Neural progenitor cell (in vitro differentiated cells): Measurements from ENCODE around the gene UBE2R2. TPM values are rescaled to one million over a fixed set of nuclear protein-coding genes. Genes with fewer than 3 reads are reported as not detected.

Source experiments
- DNase-seq: peaks from one replicate; pipeline ENCODE4 v3.0.0-alpha.2; 2016; ENCODE audit warnings: low spot score
- H2AFZ ChIP-seq: fragments of 200-600 bp; sonication (generic); replicated peaks from 2 replicates; pipeline ENCODE4 v1.6.1; 2016; ENCODE audit warnings: antibody characterized with exemption
- H3F3A ChIP-seq: fragments of 200-600 bp; sonication (generic); 2 replicates; pipeline ENCODE4 v1.6.1; 2016; ENCODE audit warnings: antibody characterized with exemption, low read depth
- H3K27ac ChIP-seq: fragments of 200-600 bp; sonication (generic); 2 replicates; pipeline ENCODE4 v1.5.1; 2016; ENCODE audit warnings: mild to moderate bottlenecking
- H3K27me3 ChIP-seq: fragments of 200-600 bp; sonication (generic); 2 replicates; pipeline ENCODE4 v1.6.1; 2016; ENCODE audit warnings: mild to moderate bottlenecking, moderate library complexity
- H3K36me3 ChIP-seq: fragments of 200-600 bp; sonication (generic); 2 replicates; pipeline ENCODE4 v1.5.1; 2016
- H3K4me1 ChIP-seq: fragments of 200-600 bp; sonication (generic); 2 replicates; pipeline ENCODE4 v1.6.1; 2016; ENCODE audit warnings: mixed run types
- H3K4me2 ChIP-seq: fragments of 200-600 bp; sonication (generic); 2 replicates; pipeline ENCODE4 v1.6.1; 2016
- H3K4me3 ChIP-seq: fragments of 200-600 bp; sonication (generic); 2 replicates; pipeline ENCODE4 v1.5.1; 2016
- H3K79me2 ChIP-seq: fragments of 200-600 bp; sonication (generic); 2 replicates; pipeline ENCODE4 v1.6.1; 2016; ENCODE audit warnings: low read depth
- H3K9ac ChIP-seq: fragments of 200-600 bp; sonication (generic); 2 replicates; pipeline ENCODE4 v1.6.1; 2016
- H3K9me3 ChIP-seq: fragments of 200-600 bp; sonication (generic); 2 replicates; pipeline ENCODE4 v1.5.1; 2016; ENCODE audit warnings: low read depth
- H4K20me1 ChIP-seq: fragments of 200-600 bp; sonication (generic); 2 replicates; pipeline ENCODE4 v1.6.1; 2016; ENCODE audit warnings: low read depth
- H3K27ac Mint-ChIP-seq: 3 replicates; pipeline ENCODE4 v1.8.0; 2021; ENCODE audit warnings: mixed read lengths
- H3K27me3 Mint-ChIP-seq: 2 replicates; pipeline ENCODE4 v1.8.0; 2022; ENCODE audit warnings: low read depth, mild to moderate bottlenecking, inconsistent platforms, moderate library complexity, mixed read lengths; ENCODE audit not compliant: insufficient read depth
- H3K36me3 Mint-ChIP-seq: 3 replicates; pipeline ENCODE4 v1.8.0; 2021; ENCODE audit warnings: mixed read lengths
- H3K4me1 Mint-ChIP-seq: 3 replicates; pipeline ENCODE4 v1.8.0; 2021; ENCODE audit warnings: mixed read lengths
- H3K4me3 Mint-ChIP-seq: 3 replicates; pipeline ENCODE4 v1.8.0; 2021; ENCODE audit warnings: mild to moderate bottlenecking, moderate library complexity, mixed read lengths
- H3K9me3 Mint-ChIP-seq: 3 replicates; pipeline ENCODE4 v1.8.0; 2020; ENCODE audit warnings: mixed read lengths
- EZH2 ChIP-seq: fragments of 200-600 bp; sonication (generic); IDR thresholded peaks from 2 replicates; pipeline ENCODE4 v1.6.1; 2017; ENCODE audit warnings: antibody characterized with exemption, mild to moderate bottlenecking, moderate library complexity
- EZH2phosphoT487 ChIP-seq: fragments of 200-600 bp; sonication (generic); IDR thresholded peaks from 2 replicates; pipeline ENCODE4 v1.6.1; 2017; ENCODE audit warnings: antibody characterized with exemption
- total RNA-seq: library from RNA; depleted of rRNA; stranded (reverse); fragments of >200 nt; gene quantifications from 2 replicates; pipeline ENCODE4 v1.2.3, GENCODE V29; 2015; ENCODE audit warnings: low replicate concordance
- TF ChIP-seq, protein P1 (sequence below): fragments of 200-600 bp; sonication (generic); IDR thresholded peaks from 2 replicates; pipeline ENCODE4 v1.5.1; 2017; ENCODE audit warnings: antibody characterized with exemption, mild to moderate bottlenecking

The UBE2R2 gene
- total RNA-seq, 1 donor from 2014 or later, result 68.3 TPM

DNA sequence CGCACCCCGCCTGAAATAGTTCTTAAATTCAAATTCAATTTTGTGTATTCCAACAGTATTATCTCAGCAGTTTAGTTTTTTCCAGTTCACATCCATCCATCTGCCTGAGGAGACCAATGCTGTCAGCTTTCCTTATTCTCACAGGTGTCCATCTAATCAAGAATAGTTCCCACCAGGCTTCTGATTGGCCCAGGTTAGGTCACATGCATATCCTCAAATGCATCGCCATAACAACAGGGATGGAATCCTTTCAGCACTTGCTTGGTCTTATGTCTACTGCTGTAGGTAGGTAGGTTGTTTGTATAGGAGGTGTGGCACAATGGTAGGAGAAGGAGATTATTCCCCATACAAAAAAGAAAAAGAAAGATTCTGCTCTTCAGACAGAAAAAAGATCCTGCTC is 91.2 kb downstream of the UBE2R2 start:
- peaks cover 4% of the 10 kb centered on the region for H3K27me3 Mint-ChIP-seq
- H3K27me3 ChIP-seq, result no peaks in the 10 kb centered on the region
- H3K4me3 Mint-ChIP-seq, result no peak overlapping the region
- peaks cover 13% of the 10 kb centered on the region for H3K36me3 ChIP-seq
- DNase-seq, result no peak
- peaks cover 29% of the 10 kb centered on the region for H3K36me3 Mint-ChIP-seq
- H3K9ac ChIP-seq, result no peak overlapping the region
- no peak overlapping the region for H3K4me3 ChIP-seq
- peaks cover 66% of the 10 kb centered on the region for H4K20me1 ChIP-seq
- TF ChIP-seq EZH2 (no peak), EZH2phosphoT487 (no peak)
- TF ChIP-seq, protein P1, sequence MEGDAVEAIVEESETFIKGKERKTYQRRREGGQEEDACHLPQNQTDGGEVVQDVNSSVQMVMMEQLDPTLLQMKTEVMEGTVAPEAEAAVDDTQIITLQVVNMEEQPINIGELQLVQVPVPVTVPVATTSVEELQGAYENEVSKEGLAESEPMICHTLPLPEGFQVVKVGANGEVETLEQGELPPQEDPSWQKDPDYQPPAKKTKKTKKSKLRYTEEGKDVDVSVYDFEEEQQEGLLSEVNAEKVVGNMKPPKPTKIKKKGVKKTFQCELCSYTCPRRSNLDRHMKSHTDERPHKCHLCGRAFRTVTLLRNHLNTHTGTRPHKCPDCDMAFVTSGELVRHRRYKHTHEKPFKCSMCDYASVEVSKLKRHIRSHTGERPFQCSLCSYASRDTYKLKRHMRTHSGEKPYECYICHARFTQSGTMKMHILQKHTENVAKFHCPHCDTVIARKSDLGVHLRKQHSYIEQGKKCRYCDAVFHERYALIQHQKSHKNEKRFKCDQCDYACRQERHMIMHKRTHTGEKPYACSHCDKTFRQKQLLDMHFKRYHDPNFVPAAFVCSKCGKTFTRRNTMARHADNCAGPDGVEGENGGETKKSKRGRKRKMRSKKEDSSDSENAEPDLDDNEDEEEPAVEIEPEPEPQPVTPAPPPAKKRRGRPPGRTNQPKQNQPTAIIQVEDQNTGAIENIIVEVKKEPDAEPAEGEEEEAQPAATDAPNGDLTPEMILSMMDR, result no peak
- peaks cover 89% of the 10 kb centered on the region for H3K79me2 ChIP-seq
- no peaks in the 10 kb centered on the region for H3K9me3 ChIP-seq
- no peak overlapping the region for H3K27ac ChIP-seq
- no peaks in the 10 kb centered on the region for H3K9me3 Mint-ChIP-seq
- H3K4me1 ChIP-seq, result peaks cover 17% of the 10 kb centered on the region
- no peak overlapping the region for H2AFZ ChIP-seq
- H3K4me1 Mint-ChIP-seq, result peaks cover 9% of the 10 kb centered on the region
- no peak overlapping the region for H3K27ac Mint-ChIP-seq
- no peak overlapping the region for H3K4me2 ChIP-seq
- peaks cover 3% of the 10 kb centered on the region for H3F3A ChIP-seq

DNA sequence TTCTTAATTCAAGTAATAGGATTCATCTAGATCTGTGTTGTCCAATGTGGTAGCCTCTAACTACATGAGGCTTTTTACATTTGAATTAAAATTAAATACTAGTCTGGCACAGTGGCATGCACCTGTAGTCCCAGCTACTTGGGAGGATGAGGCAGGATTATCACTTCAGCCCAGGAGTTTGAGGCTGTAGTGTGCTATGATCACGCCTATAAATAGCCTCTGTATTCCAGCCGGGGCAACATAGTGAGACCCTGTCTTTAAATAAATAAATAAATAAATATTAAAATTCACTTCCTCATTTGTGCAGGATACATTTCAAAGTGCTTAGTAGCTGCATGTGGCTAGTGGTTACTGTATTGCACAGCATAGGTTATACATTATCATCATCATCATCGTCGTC is 91.8 kb downstream of the UBE2R2 start:
- no peaks in the 10 kb centered on the region for H3F3A ChIP-seq
- no peak overlapping the region for H3K4me3 Mint-ChIP-seq
- peaks cover 9% of the 10 kb centered on the region for H3K4me1 Mint-ChIP-seq
- H3K27me3 Mint-ChIP-seq, result peaks cover 4% of the 10 kb centered on the region
- no peaks in the 10 kb centered on the region for H3K27me3 ChIP-seq
- H3K36me3 Mint-ChIP-seq, result peaks cover 23% of the 10 kb centered on the region
- H3K79me2 ChIP-seq, result peaks cover 86% of the 10 kb centered on the region
- peaks cover 60% of the 10 kb centered on the region for H4K20me1 ChIP-seq
- no peak for DNase-seq
- H3K27ac ChIP-seq, result no peak overlapping the region
- H3K4me3 ChIP-seq, result no peak overlapping the region
- no peak for TF ChIP-seq EZH2phosphoT487
- TF ChIP-seq EZH2, result no peak
- TF ChIP-seq, protein P1, result no peak
- no peak overlapping the region for H3K27ac Mint-ChIP-seq
- no peaks in the 10 kb centered on the region for H3K9me3 Mint-ChIP-seq
- no peak overlapping the region for H2AFZ ChIP-seq
- peaks cover 10% of the 10 kb centered on the region for H3K4me1 ChIP-seq
- H3K9me3 ChIP-seq, result no peaks in the 10 kb centered on the region
- no peak overlapping the region for H3K4me2 ChIP-seq
- peaks cover 13% of the 10 kb centered on the region for H3K36me3 ChIP-seq
- H3K9ac ChIP-seq, result no peak overlapping the region

DNA sequence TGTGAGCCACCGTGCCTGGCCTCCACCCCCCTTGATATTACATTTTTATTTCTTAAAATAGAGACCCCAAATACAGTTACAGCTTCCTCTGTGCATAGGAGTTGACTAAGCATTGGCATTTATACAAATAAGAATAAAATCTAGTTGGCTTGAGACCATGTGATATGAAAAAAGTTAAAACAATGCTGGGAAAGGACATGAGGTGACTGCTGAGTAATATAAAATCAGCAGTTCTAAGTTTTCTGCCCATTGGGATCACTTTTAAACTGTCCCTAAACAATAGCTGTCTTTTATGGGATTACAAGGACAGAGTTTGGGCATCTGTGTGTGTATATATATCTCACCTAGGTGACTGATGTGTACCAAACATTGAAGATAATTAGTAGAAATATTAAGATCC is 96.6 kb downstream of the UBE2R2 start:
- Mint-ChIP-seq H3K9me3 (no peaks in the 10 kb centered on the region), H3K27me3 (peaks cover 5% of the 10 kb centered on the region), H3K4me3 (no peak overlapping the region), H3K4me1 (no peaks in the 10 kb centered on the region), H3K36me3 (peaks cover 24% of the 10 kb centered on the region), H3K27ac (no peak overlapping the region)
- H3K36me3 ChIP-seq, result peaks cover 13% of the 10 kb centered on the region
- no peak overlapping the region for H3K9ac ChIP-seq
- no peaks in the 10 kb centered on the region for H3K27me3 ChIP-seq
- no peak overlapping the region for H3K4me3 ChIP-seq
- DNase-seq, result no peak
- H4K20me1 ChIP-seq, result peaks cover 28% of the 10 kb centered on the region
- H3K79me2 ChIP-seq, result peaks cover 38% of the 10 kb centered on the region
- H3K4me1 ChIP-seq, result no peaks in the 10 kb centered on the region
- no peak overlapping the region for H3K4me2 ChIP-seq
- no peak overlapping the region for H3K27ac ChIP-seq
- no peak overlapping the region for H2AFZ ChIP-seq
- TF ChIP-seq, protein P1, result no peak
- TF ChIP-seq EZH2 (no peak), EZH2phosphoT487 (no peak)
- H3K9me3 ChIP-seq, result no peaks in the 10 kb centered on the region
- peaks cover 12% of the 10 kb centered on the region for H3F3A ChIP-seq
